ENCODE data around the gene EDN1.
A peak's percentile ranks its signal among the peaks of the same experiment; 100 is the strongest.
"Not testable (repeated sequence)": the region's sequence is repeated elsewhere in the genome, so short reads cannot be mapped to it uniquely, and the experiment has no call there.

Gene EDN1

GRCh38 chr6:12331951-12332749 is 42.0 kb downstream of the EDN1 start:
- H3K4me3 ChIP-seq (replicated peaks; ENCODE audit: low read depth, low read length): no peak overlapping the region
- DNase-seq (ENCODE audit: low read depth): peak; percentile 67
- no peak for TF ChIP-seq CTCF (IDR thresholded peaks at IDR 0.05; ENCODE audit: low read length, missing control alignments)

GRCh38 chr6:12332750-12333079 is 42.6 kb downstream of the EDN1 start:
- not testable (repeated sequence) for H3K4me3 ChIP-seq (replicated peaks; ENCODE audit: low read depth, low read length); DNase-seq (ENCODE audit: low read depth)

GRCh38 chr6:12333128-12333527 is 43.0 kb downstream of the EDN1 start:
- TF ChIP-seq CTCF (IDR thresholded peaks at IDR 0.05; ENCODE audit: low read length, missing control alignments): no peak
- no peak for DNase-seq (ENCODE audit: low read depth)
- H3K4me3 ChIP-seq (replicated peaks; ENCODE audit: low read depth, low read length): no peak overlapping the region

GRCh38 chr6:12334526-12335130 is 44.5 kb downstream of the EDN1 start:
- no peak for DNase-seq (ENCODE audit: low read depth)
- no peak overlapping the region for H3K4me3 ChIP-seq (replicated peaks; ENCODE audit: low read depth, low read length)
- TF ChIP-seq CTCF (IDR thresholded peaks at IDR 0.05; ENCODE audit: low read length, missing control alignments): no peak

- TF ChIP-seq CTCF (IDR thresholded peaks at IDR 0.05; ENCODE audit: low read length, missing control alignments): no peak
- no peak for DNase-seq (ENCODE audit: low read depth)
- H3K4me3 ChIP-seq (replicated peaks; ENCODE audit: low read depth, low read length): no peak overlapping the region
Observed at GRCh38 chr6:12335131-12335527, 45.0 kb downstream of the EDN1 start.

GRCh38 chr6:12335717-12336116 is 45.6 kb downstream of the EDN1 start:
- DNase-seq (ENCODE audit: low read depth): no peak
- TF ChIP-seq CTCF (IDR thresholded peaks at IDR 0.05; ENCODE audit: low read length, missing control alignments): no peak
- H3K4me3 ChIP-seq (replicated peaks; ENCODE audit: low read depth, low read length): no peak overlapping the region

GRCh38 chr6:12336121-12336971 is 46.2 kb downstream of the EDN1 start:
- DNase-seq (ENCODE audit: low read depth): no peak
- TF ChIP-seq CTCF (IDR thresholded peaks at IDR 0.05; ENCODE audit: low read length, missing control alignments): no peak
- no peak overlapping the region for H3K4me3 ChIP-seq (replicated peaks; ENCODE audit: low read depth, low read length)

All from fibroblast of pulmonary artery (primary cell).